Ecto neural progenitor cell (in vitro differentiated cells): ENCODE results near the gene LGALS14.
"Not testable (repeated sequence)": the region's sequence is repeated elsewhere in the genome, so short reads cannot be mapped to it uniquely, and the experiment has no call there.

Experiments used
- DNase-seq: peaks from one replicate; pipeline ENCODE4 v3.0.0-alpha.2; 2018; ENCODE audit warnings: low spot score

LGALS14 gene

DNA sequence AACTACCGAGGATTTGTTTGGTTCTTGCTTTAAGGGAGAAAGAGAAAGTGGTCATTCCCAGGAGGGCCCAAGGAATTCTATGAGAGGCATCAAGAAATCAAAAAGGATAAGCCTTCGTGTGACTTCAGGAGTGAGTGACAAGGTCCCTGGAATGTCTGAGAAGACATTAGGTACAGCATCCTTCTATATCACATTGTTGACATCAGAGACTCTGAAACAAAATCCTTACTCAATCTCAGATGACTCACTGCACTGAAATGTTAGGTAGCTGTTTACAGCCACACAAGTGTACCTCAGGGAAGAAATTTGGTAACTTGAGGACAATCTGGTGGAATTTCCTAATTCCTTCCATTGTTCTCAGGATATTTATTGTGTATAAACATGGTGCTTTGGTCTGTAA, 7.9 kb upstream of the LGALS14 start:
- DNase-seq: no peak

DNA sequence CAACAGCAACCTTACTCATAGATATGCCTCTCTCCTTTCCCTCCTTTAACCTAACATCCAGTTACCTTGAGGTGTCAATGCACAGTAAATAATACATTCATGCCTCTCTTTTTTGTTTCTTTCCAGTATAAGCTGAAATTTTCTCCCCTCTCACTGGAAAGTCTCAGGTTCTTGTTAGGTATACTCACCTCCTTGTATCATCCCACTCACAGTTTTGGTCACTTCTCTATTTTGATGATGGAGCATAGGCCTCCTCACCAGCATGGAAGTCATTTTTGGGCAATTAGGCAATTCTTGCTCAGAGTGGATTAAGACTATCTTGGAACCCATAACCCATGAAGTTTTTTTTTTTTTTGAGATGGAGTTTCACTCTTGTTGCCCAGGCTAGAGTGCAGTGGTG, 5.7 kb upstream of the LGALS14 start:
- DNase-seq: no peak

DNA sequence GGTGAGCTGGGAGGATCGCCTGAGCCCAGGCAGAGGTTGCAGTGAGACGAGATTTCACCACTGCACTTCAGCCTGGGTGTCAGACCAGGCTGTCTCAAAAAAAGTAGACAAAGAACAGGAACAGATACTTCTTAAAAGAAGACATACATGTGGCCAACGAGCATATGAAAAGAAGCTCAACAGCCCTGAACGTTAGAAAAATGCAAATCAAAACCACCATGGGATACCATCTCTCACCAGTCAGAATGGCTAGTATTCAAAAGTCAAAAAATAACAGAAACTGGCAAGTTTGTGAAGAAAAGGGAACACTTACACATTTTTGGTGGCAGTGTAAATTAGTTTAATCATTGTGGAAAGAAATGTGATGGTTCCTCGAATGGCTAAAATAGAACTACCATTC, 3.0 kb upstream of the LGALS14 start:
- no peak for DNase-seq

DNA sequence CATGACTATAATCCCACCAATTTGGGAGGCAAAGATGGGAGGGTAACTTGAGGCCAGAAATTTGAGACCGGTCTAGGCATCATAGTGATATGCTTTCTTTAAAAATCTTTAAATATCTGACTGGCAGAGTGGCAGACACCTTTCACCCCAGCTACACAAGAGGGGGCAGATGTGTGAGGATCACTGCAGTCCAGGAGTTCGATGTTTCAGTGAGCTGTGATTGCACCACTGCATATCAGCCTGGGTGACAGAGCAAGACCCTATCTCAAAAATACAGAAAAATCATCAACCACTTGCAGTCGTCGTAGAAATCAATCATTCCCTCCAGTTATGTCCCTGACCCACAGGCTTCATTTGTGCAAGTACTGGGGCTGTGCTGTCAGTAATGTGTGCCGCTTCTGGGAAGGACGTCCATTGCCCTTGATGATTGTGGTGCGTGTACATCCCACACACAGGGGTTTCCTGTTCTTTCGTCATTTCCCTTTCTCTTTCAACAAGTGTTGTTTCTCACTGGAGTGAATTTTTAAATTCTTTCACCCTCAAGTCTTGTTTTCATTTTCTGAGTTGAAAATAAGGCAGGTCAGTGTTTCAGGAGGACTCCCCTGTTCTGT, 1.4 kb downstream of the LGALS14 start:
- no peak for DNase-seq

DNA sequence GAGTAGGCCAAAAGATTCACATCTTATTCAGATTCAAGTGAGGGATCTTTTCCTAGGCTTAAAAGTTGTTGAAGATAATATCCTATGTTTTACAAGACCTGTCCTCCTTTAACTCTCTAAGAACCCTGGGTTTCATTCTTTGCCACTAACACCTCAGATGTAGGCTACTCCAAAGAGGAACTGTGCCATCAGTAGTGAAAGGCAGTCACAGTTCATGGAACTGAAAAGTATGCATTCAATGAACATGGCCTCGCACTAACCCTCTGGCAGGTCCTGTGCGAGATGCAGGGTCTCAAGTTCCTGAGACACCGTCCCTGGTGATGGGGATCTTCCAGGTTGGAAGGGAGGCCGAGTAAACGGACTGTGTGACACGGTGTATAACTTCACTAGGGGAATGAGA, 4.3 kb downstream of the LGALS14 start:
- DNase-seq: no peak

DNA sequence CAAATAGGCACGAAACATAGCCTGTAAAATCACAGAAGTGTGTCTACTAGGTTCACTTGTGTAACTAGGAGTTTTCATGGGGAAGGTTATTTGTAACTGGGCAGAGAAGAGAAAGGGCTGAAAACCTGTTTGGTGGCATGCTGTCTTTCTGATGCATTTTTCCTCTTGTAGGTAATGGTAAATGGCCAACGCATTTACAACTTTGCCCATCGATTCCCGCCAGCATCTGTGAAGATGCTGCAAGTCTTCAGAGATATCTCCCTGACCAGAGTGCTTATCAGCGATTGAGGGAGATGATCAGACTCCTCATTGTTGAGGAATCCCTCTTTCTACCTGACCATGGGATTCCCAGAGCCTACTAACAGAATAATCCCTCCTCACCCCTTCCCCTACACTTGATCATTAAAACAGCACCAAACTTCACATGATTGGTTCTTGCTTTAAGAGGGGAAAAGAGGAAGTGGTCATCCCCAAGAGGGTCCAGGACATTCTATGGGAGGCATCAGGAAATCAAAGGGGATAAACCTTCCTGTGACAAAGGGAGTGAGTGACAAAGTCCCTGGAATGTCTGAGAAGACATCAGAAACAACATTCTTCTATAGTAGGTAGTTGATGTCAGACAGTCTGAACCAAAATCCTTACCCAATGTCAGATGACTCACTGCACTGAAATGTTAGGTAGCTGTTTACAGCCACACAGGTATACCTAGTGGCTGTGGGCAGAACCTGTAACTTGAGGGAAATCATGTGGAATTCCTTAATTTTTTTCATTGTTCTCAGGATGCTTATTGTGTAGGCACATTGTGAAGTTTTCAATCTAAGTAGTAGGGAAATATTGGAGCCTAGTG, 5.0 kb downstream of the LGALS14 start:
- no peak for DNase-seq

DNA sequence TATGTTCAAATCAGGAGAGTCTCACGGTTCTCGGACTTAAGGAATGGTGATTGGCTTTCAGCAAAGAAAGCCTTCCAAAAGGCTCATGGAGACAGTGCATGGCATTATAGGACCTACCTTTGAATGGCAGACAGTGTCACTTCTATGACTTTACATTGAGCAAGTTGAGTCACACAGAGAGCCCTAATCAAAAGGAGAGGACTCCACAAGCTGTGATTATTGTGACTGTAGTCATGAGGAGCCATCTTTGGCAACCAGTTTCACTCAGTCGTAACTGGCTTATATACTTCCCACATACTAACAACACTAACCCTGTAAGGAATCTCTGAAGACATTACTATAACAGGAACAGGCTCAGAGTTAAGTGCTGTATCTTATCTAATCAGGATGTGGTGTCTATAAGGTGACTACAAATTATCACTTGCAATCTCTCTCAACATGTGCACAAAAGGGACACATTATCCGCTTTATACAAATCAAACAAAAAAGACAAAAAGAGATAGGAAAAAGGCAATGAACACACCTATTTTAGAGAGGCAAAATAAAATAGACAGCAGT, 6.1 kb downstream of the LGALS14 start:
- DNase-seq: no peak

DNA sequence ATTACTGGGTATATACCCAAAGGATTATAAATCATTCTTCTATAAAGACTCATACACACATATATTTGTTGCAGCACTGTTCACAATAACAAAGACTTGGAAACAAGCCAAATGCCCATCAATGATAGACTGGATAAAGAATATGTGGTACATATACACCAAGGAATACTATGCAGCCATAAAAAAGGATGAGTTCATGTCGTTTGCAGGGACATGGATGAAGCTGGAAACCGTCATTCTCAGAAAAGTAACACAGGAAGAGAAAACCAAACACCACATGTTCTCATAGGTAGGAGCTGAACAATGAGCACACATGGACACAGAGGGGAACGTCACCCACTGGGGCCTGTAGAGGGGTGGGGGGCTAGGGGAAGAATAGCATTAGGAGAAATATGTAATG, 15.9 kb downstream of the LGALS14 start:
- DNase-seq: not testable (repeated sequence)

DNA sequence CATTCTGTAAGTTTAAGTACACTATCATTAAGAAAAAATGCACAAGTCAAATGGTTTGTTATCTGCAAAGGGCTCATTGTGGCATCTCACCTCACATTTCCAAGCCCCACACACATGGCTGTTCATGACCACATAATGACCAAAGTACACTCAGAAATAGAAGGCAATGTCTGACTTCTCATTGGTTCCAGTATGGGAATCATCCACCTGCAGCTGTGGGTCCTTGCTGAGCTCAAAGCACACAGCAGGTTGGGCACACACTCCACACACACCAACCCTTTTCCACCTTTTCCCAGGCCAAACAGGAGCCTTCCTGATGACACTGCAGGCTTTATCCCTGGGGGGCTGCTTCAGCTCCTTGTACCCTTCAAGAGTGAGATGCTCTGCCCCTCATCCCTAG, 21.7 kb downstream of the LGALS14 start:
- no peak for DNase-seq

DNA sequence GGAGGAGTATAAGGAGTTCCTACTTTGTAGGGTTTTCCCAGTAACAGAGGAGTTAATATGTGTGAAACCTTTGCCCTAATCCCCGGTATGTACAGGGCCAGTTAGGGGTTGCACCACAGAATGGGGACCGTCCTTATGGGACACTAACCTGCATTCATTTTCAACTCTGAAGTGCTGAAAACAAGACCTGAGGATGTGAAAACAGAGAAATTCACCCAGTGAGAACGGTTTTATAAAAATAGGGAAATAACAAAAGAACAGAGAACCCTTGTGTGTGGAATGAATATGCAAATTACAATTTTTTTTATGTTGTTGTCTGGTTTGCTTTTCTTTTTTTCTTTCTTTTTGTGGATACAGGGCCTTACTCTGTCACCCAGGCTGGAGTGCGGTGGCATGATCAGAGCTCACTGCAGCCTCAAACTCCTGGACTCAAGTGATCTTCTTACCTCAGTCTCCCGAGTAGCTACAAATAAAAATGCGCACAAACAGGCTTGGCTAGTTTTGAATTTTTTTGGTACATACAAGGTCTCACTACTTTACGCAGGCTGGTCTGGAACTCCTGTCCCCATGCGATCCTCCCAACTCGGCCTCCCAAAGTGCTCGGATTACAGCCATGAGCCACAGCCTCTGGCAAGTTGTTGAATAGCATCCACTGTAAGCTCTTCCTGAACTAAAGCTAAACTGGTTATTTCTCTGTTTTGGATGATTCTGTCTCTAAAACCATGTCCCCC, 23.0 kb downstream of the LGALS14 start:
- DNase-seq: no peak

DNA sequence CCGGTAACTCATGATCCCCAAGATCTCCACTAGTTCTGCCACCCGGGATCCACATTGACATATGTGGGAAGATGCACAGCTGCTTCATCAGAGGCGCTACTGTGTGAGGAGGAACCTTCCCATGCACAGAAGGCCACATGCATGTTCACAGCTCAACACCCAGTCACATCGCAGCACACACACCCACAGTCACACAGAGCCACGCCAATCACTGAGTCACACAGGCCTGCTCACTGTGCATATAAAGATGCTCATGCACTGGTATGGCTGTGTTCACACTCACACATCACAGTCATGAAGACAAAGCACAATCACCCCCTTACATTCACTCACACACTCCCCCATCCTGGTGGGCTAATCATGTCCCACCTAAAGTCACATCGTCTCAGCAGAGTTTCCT, 23.8 kb downstream of the LGALS14 start:
- no peak for DNase-seq

DNA sequence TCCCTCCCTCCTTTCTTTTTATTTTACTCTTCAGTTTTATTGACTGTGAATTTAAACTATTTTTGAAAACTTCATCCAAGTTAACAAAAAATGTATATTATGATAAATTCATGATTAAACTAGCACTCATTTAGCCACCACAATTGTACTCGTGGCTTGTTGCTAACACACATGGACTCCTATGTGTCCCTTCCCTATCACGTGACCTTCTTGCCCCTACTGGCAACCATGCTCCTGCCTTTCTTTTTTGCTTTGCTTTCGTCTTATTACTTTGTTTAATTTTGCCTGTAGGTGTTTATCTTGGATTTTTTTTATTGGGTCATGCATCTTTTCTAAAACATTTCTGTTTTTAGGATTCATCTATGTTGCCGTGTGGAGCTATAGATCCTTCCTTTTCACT, 25.3 kb downstream of the LGALS14 start:
- DNase-seq: no peak

DNA sequence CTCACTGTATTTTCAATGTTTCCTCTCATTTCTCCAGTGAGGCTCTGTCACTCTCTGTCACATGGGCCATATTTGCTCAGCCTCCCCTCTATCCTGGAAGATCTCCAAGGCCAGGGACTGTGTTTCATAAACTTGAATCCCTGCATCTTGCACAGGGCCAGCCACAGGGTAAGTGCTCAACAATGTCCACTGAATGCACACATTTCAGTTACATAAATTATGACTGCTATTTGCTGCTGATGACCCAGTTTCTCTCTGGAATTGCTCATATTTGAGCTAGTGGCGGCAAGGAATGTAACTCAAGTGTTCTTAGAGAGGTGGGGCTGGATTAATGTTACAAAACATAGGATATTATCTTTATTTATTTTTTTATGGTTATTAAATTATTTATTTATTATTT, 27.4 kb downstream of the LGALS14 start:
- no peak for DNase-seq

DNA sequence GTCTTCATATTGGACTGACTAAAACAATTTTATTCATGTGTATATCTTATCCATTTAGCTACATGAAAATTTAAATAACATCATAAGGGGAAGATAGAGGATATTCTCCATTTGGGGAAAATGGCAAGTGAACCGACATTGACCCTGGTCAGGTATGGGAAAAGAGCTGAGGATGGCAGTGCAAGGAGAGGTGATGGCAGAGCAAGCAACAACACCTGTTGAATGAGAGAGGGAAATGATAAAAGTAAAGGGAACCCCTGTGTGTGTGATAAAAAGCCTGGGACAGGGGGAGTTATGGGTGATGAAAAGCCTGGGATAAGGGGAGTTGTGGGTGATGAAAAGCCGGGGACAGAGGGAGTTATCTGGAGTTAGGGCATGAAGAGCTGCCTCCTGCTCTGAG, 29.6 kb downstream of the LGALS14 start:
- DNase-seq: no peak

DNA sequence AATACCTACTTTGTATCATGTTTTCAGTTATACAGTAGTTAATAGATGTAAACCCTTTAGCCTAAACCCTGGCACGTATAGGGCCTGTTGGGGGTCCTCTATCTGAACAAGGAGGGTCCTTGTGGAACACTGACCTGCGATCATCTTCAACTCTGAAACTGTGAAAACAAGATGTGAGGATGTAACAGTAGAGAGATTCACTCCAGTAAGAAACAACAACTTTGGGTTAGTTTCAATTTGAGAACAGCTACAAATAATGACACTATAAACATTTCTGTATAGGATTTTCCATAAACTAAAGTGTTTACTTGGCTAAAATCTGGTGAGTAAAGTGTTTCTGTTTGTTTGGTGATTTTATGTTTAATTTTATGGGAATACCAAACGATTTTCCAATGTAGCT, 31.4 kb downstream of the LGALS14 start:
- DNase-seq: no peak

DNA sequence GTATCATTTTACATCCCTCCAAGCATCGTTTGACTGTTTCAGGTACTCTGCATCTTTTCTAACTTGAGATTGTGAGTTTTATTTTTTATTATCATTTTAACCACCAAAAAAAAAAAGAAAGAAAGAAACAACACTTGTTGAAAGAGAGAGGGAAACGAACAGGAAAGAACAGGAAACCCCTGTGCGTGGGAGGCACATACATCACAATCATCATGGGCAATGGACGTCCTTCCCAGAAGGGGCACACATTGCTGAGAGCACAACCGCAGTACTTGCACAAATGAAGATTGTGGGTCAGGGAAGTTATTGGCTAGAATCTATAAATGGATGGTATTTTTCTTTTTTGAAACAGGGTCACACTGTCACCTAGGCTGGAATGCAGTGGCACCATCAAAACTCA, 31.8 kb downstream of the LGALS14 start:
- DNase-seq: no peak

DNA sequence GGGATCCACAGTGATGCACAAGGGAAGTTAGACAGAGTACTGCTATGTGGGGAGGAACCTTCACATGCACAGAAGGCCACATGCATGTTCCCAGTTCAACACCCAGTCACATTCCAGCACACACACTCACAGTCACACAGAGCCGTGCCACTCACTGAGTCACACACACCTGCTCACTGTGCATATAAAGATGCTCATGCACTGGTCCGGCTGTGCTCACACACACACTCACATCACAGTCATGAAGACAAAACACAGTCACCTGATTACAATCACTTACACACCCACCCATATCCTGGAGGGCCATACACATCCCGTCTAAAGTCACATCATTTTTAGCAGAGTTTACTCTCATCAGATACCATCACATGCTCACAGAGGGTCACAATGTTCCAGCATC, 33.1 kb downstream of the LGALS14 start:
- no peak for DNase-seq

DNA sequence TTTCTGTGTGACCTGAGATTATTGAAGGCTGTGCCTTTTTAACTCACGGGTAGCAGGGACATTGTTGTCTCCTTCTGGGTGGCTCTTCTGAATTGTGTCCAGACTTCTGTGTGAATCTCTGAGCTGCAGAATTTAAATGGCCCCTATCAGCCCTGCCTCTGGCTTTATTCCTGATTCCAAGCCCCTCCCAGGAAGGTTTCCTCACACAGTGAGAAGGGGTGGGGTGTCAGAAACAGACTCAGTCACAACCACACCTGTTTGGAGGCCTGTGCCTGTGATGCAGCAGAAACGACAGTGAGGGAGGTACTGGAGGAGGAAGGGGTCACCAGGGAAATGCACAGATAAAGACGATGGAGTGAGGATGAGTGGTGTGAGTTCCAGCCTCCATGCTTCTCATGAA, 33.6 kb downstream of the LGALS14 start, which contains the start of gene CLC:
TSS of gene CLC (minus strand) at position 139 of the 400 bp plus-strand sequence. CDS start at position 62, 77 bp downstream.
- DNase-seq: no peak

DNA sequence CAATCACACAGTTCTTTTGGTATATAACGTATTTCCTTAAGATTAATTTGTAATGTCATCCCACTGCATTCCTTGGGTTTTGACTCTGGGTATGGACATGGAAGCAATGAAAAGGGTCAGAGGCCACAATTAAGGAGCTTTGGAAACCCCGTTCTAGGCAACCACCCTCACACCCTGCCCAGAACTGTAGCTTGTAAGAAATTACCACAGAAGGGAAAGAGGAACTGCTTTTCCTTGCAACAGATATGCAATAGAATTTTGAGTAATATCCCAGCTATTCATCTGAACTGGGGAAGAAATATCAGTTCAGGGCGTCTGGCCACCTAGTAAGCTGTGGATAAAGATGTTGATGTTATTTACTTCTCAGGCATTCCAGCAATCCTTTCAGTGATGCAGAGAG, 34.5 kb downstream of the LGALS14 start:
- DNase-seq: no peak

DNA sequence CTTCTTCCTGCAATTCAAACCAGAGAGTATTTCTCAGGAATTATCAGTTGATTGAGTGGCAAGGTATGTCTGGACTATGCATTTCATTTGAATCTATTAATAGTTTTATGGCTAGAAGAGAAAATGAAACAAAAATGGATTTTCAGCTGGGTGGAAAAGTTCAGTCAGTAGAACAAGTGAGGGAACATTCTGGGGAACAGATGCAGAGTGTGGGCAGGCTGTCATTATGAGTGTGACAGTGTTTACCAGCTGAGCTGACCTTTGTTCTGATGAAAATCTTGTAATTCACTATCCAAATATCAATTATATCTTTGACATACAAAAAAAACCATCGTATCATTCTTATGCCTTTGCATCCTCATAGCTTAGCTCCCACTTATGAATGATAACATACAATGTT, 36.1 kb downstream of the LGALS14 start:
- no peak for DNase-seq

DNA sequence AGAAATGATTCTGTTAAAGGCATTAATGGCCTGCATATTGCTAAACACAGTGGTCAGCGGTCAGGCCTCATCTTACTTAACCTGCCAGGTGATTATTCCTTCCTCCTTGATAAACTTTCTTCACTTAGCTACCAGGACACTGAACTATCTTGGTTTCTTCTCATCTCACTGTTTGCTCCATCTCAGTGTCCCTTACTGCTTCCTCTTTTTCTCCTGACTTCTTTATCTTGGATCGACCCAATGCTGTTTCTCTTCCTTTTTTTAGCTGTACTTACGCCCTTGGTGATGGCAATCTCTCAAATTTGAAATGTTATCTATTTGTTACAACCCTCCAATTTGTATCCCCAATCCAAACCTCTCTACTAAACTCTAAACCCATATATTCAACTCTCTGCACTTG, 41.4 kb downstream of the LGALS14 start:
- no peak for DNase-seq

DNA sequence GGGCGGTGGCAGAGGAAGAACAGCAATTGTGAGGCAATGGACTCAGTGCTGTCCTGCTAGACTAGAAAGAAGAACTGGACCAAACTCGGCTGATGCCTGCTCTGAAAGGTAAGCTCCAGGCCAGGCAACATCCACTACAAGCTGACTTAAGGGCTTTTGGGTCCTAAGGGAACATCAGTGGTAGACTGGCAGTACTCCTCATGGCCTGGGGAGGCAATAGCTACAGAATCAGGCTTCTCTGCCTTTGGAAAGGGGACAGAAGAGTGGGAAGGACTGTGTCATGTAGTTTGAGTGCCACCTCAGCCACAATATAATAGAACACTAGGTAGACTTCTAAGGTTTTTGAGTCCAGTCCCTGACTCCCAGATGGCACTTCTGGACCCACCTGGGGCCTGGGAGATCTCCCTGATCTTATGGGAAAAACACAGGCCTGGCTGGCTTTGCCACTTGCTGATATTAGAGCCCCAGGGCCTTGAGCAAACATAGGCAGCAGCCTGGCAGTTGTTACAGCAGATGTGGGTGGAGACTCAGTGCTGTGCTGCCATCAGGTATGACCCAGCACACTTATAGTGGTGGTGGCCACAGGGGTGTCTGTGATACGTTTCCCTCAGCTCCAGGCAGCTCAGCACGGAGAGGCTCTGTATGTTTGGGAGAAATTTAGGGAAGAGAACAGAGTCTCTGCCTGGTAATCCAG, 42.7 kb downstream of the LGALS14 start:
- DNase-seq: no peak
